ENCODE measurements around the gene MOB2.

The MOB2 gene

GRCh38 chr11:1455032-1455762 lies 31.4 kb downstream of the MOB2 start:
- DNase-seq = no peak

DNA sequence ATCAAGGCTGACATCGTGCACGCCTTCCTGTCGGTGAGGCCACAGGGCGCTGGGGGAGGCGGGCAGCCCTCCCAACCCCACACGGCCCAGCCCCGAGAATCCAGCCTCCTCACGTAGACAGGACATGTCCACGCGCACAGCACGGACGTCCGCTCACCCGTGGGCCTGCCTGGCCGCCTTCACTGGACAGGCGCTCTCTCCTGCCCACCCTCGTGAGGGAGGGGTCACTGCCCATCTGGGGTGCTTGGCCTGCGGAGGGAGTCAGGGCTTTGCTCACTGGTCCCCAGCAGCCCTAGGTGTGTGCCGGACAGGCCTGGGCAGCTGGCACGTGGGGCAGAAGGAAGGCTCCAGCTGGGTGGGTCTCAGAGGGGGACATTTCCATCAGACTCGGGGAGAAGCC lies 32.0 kb downstream of the MOB2 start:
- no peak for DNase-seq

DNA sequence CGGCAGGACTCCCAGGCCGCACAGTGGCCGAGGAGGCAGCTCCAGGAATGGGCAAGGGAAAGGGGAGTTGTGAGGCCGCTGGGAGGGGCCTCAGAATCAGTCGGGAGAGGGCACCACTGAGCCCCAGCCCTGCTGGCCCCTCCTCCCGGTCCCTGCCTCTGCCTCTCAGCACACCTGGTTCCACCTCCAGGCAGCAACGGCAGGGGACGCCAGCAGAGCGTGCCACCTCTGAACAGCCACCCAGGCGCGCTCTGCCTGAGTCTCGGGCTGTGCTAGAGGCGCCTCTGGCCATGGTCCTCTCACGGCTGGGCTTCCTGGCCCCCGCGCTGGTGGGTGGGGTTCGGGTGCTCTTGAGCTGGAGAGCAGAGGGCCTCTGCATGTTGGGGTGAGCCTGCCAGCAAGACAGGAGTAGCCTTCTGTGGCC lies 33.0 kb downstream of the MOB2 start:
- no peak for DNase-seq

DNA sequence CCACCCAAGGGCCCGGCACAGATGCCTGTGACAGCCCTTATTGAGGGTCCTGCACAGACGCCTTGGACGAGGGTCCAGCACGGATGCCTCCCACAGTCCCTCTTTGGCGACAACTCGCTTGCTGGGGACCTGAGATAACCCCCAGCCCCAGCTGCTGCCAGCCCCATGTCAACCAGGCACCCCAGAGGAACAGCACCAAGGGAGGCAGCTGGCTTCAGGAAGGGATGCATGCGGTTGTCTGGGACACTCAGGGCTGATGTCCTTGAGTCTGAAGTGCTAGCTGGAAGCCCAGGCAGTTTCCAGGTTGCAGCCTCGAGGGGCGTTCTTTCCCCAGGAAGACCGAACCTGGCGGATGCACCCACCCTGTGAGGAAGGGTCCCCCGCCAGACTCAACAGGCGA lies 33.8 kb downstream of the MOB2 start:
- DNase-seq = no peak

DNA sequence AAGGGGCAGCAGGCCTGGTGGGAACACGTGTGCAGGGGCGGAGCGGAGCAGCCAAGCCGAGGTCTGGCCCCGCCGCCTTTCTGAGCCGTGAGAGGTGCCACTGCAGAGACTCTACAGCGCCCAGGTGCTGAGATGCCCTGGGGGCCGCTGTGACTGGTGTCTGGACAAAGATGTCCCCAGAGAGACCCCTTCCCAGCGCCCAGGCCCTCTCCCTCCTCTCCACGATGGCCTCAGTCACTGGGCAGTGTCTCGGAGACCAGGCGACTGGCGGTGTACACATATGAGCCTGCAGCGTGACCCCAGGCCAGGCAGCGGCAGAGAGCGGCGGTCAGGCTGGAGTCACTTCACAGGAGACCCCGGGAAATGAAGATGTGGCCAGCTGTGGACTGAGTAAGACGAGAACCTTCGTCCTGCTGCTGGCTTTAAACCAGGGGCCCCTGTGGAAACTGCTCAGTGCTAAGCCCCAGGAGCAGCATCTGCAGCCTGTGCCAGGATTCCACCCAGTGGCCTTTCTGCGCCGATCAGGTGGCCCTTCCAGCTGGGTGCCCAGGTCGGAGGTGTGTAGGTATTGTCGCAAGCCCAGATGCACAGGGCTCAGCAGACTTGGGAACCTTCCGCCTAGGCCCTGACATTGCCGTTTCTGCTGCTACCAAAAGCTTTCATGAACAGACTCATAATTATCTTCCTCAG lies 34.7 kb downstream of the MOB2 start:
- no peak for DNase-seq

- DNase-seq = no peak
These were observed 35.4 kb downstream of the MOB2 start for GRCh38 chr11:1450949-1451710.

GRCh38 chr11:1450344-1450875 lies 36.2 kb downstream of the MOB2 start:
- DNase-seq = no peak

DNA sequence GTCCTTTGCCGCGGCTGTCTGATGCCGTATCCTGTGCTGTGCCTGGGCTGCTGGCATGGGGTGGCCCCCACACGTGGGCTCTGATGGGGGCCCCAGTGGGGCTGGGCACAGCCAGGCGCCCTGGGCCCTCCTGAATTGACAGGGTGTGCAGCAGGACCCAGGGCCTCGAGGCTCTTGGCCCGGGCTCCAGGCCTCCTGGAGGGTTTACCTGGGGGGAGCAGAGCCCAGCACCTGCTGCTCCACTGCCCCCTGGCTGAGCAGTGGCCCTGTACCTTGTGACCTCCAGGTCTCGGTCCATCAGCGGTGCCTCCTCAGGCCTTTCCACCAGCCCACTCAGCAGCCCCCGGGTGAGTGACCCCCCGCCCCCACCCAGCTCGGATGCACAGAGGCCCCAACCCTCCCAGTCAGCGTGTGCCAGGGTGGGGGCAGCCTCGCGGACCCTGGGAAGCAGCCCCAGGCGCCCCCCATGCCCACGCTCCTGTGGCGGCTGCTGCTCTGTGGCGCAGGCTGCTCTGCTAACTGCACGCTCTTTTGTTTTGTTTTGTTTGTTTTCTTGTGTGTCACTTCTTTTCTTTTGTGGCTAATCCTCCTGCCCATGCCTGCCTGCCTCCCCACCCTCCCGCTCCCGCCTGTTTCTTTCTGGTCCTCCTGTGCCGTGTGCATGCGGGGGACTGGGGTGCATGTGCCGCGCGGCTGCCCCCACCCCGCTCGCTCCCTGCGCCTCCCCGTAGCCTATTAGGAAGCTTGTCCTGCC lies 36.9 kb downstream of the MOB2 start:
- DNase-seq = no peak

DNA sequence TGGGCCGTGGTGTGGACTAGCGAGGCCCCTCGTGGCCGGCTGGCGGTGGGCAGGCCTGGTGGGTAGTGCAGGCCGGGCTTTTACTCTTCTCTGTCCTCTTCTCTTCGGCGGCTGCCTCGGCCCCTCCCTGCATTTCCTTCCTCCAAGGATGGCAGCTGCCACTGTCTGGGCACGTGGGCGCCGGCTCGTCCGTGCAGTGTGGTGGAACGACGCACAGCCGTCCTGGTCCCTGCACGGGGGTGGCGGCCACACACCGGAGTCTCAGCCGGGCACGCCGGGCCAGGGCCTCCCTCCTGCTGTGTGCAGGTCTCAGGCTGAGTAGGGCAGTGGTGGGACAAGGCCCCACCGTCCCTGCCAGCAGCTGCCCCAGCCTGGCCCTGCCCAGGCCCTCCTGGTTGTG lies 37.7 kb downstream of the MOB2 start:
- no peak for DNase-seq

- DNase-seq = no peak
These were observed 38.4 kb downstream of the MOB2 start for GRCh38 chr11:1447845-1448825.

- no peak for DNase-seq
These were observed 40.0 kb downstream of the MOB2 start for GRCh38 chr11:1446623-1447022.

DNA sequence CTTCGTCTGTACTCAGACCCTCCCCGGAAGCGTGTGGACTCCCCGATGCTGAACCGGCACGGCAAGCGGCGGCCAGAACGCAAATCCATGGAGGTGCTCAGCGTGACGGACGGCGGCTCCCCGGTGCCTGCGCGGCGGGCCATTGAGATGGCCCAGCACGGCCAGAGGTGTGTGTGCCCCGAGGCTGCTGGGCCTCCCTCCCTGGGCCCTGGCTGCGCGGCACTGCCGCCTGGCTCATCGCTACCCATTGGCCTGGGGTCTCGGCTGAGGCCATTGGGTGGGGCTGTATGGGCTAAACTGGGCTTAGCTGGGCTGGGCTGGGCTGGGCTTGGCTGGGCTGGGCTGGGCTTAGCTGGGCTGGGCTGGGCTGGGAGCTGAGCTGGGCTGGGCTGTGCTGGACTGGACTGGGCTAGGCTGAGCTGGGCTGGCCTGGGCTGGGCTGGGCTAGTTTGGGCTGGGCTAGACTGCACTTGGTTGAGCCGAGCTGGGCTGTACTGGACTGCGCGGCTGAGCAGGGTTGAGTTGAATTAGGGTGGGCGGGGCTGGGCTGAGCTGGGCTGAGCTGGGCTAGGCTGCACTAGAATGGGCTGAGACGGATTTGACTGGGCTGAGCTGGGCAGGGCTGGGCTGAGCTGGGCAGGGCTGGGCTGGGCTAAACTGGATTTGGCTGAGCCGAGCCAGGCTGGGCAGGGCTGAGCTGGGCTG lies 40.7 kb downstream of the MOB2 start:
- DNase-seq = no peak

GRCh38 chr11:1444823-1445422 lies 41.7 kb downstream of the MOB2 start:
- no peak for DNase-seq

- no peak for DNase-seq
These were observed 42.3 kb downstream of the MOB2 start for GRCh38 chr11:1444321-1444720.

DNA sequence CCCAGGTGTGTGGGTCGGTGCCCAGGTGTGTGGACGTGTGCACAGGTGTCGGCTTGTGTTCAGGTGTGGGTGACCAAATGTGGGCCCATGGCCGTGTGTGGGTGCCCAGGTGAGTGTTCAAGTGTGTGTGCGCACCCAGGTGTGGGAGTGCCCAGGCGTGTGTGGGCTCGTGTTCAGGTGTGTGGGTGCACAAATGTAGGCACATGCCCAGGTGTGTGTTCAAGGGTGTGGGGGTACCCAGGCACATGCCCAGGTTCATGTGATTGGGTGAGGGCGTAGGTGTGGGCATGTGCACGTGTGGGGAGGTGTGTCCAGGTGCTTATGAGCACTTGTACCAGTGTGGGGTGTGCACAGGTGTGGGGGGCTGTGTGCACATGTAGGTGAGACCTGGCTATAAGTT lies 42.8 kb downstream of the MOB2 start:
- no peak for DNase-seq

GRCh38 chr11:1442807-1443366 lies 43.7 kb downstream of the MOB2 start:
- DNase-seq = no peak

GRCh38 chr11:1442163-1442562 lies 44.4 kb downstream of the MOB2 start:
- no peak for DNase-seq

GRCh38 chr11:1440496-1440895 lies 46.1 kb downstream of the MOB2 start:
- no peak for DNase-seq

DNA sequence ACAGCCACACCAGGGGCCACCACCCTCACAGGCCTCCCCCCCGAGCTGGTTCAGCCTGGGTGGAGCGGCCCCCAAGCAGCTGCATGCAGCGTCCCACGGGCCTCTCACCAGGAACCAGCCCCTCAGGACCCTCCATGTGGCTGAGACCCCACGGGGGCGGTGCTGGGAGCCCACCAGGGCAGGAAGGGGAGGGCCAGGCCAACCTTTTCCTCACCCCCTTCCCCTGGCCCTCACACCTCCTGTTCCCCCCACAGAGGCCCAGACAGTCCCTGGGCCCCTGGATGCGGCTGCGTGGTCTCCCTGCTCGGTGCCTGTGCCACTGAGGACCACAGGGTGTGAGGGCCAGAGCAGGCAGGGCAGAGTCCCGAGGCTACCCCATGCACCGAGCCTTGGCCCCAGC lies 46.5 kb downstream of the MOB2 start:
- DNase-seq = no peak

- DNase-seq = no peak
These were observed 47.2 kb downstream of the MOB2 start for GRCh38 chr11:1439341-1439740.

Measured in CD4-positive, alpha-beta T cell treated with Interferon gamma for 1 hour (primary cell).